SK-N-SH treated with all-trans-retinoic acid at 6 μM for 48 hours (cell line): ENCODE data around the gene FOXP3.

Experiments used
- ATAC-seq: fragments of 200-7000 bp; cut with Tn5 transposase; 3 replicates; pipeline ENCODE4 v1.9.1; 2020; ENCODE audit warnings: mild to moderate bottlenecking, moderate library complexity
- ARNTL ChIP-seq: fragments of 450-650 bp; formaldehyde crosslinking; IDR thresholded peaks from 2 replicates; pipeline ENCODE4 v1.5.0; 2020; ENCODE audit warnings: low read depth, mild to moderate bottlenecking, moderate library complexity, borderline replicate concordance
- BACH2 ChIP-seq: fragments of 250-450 bp; sonication (Bioruptor Pico); IDR thresholded peaks from 2 replicates; pipeline ENCODE4 v1.9.0; 2021; ENCODE audit warnings: mild to moderate bottlenecking, borderline replicate concordance
- CSDC2 ChIP-seq: fragments of 250-450 bp; sonication (Bioruptor Pico); IDR thresholded peaks from 2 replicates; pipeline ENCODE4 v1.5.0; 2020; ENCODE audit warnings: mild to moderate bottlenecking, moderate library complexity
- ESRRG ChIP-seq: fragments of 250-450 bp; sonication (Bioruptor Pico); IDR thresholded peaks from 2 replicates; pipeline ENCODE4 v1.6.1; 2021; ENCODE audit warnings: mild to moderate bottlenecking
- GLIS3 ChIP-seq: fragments of 250-450 bp; sonication (Bioruptor Pico); IDR thresholded peaks from 2 replicates; pipeline ENCODE4 v1.5.0; 2020; ENCODE audit warnings: mild to moderate bottlenecking, moderate library complexity
- ISL1 ChIP-seq: fragments of 250-450 bp; sonication (Bioruptor Pico); IDR thresholded peaks from 2 replicates; pipeline ENCODE4 v2.1.2; 2022; ENCODE audit warnings: mild to moderate bottlenecking, moderate library complexity
- OSR1 ChIP-seq: fragments of 250-450 bp; sonication (Bioruptor Pico); IDR thresholded peaks from 2 replicates; pipeline ENCODE4 v1.8.0; 2022; ENCODE audit warnings: moderate library complexity, mild to moderate bottlenecking, inconsistent platforms
- PPARA ChIP-seq: fragments of 250-450 bp; sonication (Bioruptor Pico); IDR thresholded peaks from 2 replicates; pipeline ENCODE4 v1.5.0; 2020; ENCODE audit warnings: mild to moderate bottlenecking, borderline replicate concordance
- RARB ChIP-seq: fragments of 250-450 bp; sonication (Bioruptor Pico); IDR thresholded peaks from 2 replicates; pipeline ENCODE4 v1.8.0; 2021; ENCODE audit warnings: mild to moderate bottlenecking, moderate library complexity
- SNAI2 ChIP-seq: fragments of 250-450 bp; sonication (Bioruptor Pico); IDR thresholded peaks from 2 replicates; pipeline ENCODE4 v1.5.0; 2020; ENCODE audit warnings: mild to moderate bottlenecking, moderate library complexity
- ZC3H10 ChIP-seq: fragments of 250-450 bp; sonication (Bioruptor Pico); IDR thresholded peaks from 2 replicates; pipeline ENCODE4 v1.5.1; 2021; ENCODE audit warnings: mild to moderate bottlenecking, moderate library complexity
- ZFP3 ChIP-seq: fragments of 250-450 bp; sonication (Bioruptor Pico); IDR thresholded peaks from 2 replicates; pipeline ENCODE4 v1.5.0; 2020; ENCODE audit warnings: mild to moderate bottlenecking, moderate library complexity
- ZFP30 ChIP-seq: fragments of 450-650 bp; formaldehyde crosslinking; IDR thresholded peaks from 2 replicates; pipeline ENCODE4 v1.5.0; 2022; ENCODE audit warnings: mild to moderate bottlenecking, moderate library complexity
- ZNF565 ChIP-seq: fragments of 450-650 bp; formaldehyde crosslinking; conservative IDR thresholded peaks from 2 replicates; pipeline ENCODE4 v1.5.0; 2020; ENCODE audit warnings: low read depth, mild to moderate bottlenecking, moderate library complexity
- ZNF70 ChIP-seq: fragments of 450-650 bp; formaldehyde crosslinking; IDR thresholded peaks from 2 replicates; pipeline ENCODE4 v1.5.0; 2020; ENCODE audit warnings: mild to moderate bottlenecking, moderate library complexity
- ZNF8 ChIP-seq: fragments of 450-650 bp; formaldehyde crosslinking; IDR thresholded peaks from 2 replicates; pipeline ENCODE4 v1.5.0; 2020; ENCODE audit warnings: mild to moderate bottlenecking, moderate library complexity
- TF ChIP-seq, protein P1 (sequence below): fragments of 250-450 bp; sonication (Bioruptor Pico); IDR thresholded peaks from 2 replicates; pipeline ENCODE4 v1.5.1; 2020; ENCODE audit warnings: low read depth, mild to moderate bottlenecking, moderate library complexity
- TF ChIP-seq, protein P2 (sequence below): fragments of 250-450 bp; sonication (Bioruptor Pico); IDR thresholded peaks from 2 replicates; pipeline ENCODE4 v1.5.1; 2021; ENCODE audit warnings: mild to moderate bottlenecking, moderate library complexity
- TF ChIP-seq, protein P3 (sequence below): fragments of 250-450 bp; sonication (Bioruptor Pico); IDR thresholded peaks from 2 replicates; pipeline ENCODE4 v1.8.0; 2020; ENCODE audit warnings: mild to moderate bottlenecking, moderate library complexity, borderline replicate concordance
- TF ChIP-seq, protein P4 (sequence below): fragments of 250-450 bp; sonication (Bioruptor Pico); IDR thresholded peaks from 2 replicates; pipeline ENCODE4 v1.8.0; 2021; ENCODE audit warnings: low read depth, mild to moderate bottlenecking, moderate library complexity, borderline replicate concordance
- TF ChIP-seq, protein P5 (sequence below): fragments of 250-450 bp; sonication (Bioruptor Pico); IDR thresholded peaks from 2 replicates; pipeline ENCODE4 v1.5.0; 2020; ENCODE audit warnings: mild to moderate bottlenecking, moderate library complexity

FOXP3 gene

DNA sequence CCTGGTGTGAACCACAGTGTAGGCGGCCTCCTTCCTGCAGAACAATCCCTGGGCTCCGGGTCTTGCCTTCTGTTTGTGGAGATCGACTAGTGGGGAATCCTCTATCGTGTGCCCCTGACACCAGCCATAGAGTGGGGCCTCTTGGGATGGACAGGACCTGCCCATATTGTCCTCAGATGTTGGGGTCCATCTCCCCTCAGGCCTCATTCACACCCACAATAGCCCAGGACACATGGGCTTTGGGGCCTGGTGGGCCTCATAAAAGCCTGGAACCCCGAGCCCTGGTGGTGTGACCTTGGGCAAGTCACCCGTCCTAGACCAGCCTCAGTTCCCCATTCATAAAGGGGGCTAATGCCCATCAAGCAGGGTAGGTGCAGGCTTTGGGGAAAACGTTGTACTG is 25.7 kb upstream of the FOXP3 start (continued):
- TF ChIP-seq, protein P1, sequence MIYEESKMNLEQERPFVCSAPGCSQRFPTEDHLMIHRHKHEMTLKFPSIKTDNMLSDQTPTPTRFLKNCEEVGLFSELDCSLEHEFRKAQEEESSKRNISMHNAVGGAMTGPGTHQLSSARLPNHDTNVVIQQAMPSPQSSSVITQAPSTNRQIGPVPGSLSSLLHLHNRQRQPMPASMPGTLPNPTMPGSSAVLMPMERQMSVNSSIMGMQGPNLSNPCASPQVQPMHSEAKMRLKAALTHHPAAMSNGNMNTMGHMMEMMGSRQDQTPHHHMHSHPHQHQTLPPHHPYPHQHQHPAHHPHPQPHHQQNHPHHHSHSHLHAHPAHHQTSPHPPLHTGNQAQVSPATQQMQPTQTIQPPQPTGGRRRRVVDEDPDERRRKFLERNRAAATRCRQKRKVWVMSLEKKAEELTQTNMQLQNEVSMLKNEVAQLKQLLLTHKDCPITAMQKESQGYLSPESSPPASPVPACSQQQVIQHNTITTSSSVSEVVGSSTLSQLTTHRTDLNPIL (CRISPR knock-in tag): no peak
- TF ChIP-seq ZC3H10 (CRISPR knock-in tag) (no peak), SNAI2 (no peak), PPARA (CRISPR knock-in tag) (no peak), ZNF565 (CRISPR knock-in tag) (no peak)

DNA sequence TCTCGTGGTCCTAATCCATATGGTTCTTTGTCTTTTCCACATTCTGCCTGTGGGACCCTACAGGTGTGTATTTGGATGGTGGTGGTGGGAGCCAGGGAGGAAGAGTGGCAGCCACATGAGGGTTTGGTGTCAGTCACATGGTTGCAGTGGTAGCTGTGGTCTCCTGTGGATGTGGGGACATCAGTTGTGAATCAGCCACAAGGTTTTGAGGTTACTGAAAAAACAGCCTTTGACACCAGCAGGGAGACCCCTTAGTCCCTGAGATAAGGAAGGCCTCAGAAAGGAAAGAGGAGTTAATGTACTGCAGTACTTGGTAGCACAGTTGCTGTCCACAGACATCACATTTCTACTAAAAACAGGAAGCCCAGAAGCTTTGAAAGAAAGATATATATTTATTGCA is 23.2 kb upstream of the FOXP3 start:
- no peak for ATAC-seq
- TF ChIP-seq ZNF565 (CRISPR knock-in tag): no peak
- TF ChIP-seq ZFP30 (CRISPR knock-in tag): no peak
- TF ChIP-seq ISL1 (CRISPR knock-in tag): no peak
- TF ChIP-seq, protein P2, sequence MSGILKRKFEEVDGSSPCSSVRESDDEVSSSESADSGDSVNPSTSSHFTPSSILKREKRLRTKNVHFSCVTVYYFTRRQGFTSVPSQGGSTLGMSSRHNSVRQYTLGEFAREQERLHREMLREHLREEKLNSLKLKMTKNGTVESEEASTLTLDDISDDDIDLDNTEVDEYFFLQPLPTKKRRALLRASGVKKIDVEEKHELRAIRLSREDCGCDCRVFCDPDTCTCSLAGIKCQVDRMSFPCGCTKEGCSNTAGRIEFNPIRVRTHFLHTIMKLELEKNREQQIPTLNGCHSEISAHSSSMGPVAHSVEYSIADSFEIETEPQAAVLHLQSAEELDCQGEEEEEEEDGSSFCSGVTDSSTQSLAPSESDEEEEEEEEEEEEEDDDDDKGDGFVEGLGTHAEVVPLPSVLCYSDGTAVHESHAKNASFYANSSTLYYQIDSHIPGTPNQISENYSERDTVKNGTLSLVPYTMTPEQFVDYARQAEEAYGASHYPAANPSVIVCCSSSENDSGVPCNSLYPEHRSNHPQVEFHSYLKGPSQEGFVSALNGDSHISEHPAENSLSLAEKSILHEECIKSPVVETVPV (CRISPR knock-in tag): no peak
- TF ChIP-seq CSDC2: no peak
- TF ChIP-seq, protein P1 (CRISPR knock-in tag): no peak
- TF ChIP-seq OSR1 (CRISPR knock-in tag): no peak
- no peak for TF ChIP-seq ZNF8 (CRISPR knock-in tag)
- no peak for TF ChIP-seq BACH2 (CRISPR knock-in tag)
- TF ChIP-seq RARB (CRISPR knock-in tag): no peak
- TF ChIP-seq SNAI2: no peak
- TF ChIP-seq ARNTL (CRISPR knock-in tag): no peak
- TF ChIP-seq PPARA (CRISPR knock-in tag): no peak
- TF ChIP-seq ZC3H10 (CRISPR knock-in tag): no peak
- TF ChIP-seq ZFP3 (CRISPR knock-in tag): no peak
- TF ChIP-seq ZNF70 (CRISPR knock-in tag): no peak

DNA sequence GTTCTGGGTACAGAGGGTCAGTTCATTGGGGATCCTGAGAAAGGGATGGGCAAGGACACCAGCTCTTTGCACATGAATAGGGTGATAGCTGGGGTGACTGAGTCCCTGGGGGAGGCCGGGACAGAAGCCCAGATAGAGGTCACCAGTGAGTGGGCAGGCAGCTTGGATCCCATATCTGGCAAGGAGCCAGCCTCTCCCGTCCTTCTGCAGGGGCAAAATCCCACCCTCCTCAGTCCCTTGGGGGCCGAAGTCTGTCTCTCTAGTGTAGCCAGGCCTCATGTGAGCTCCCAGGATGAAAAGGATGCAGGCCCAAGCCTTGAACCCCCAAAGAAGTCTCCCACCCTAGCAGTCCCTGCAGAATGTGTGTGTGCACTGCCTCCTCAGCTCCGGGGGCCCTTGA is 22.1 kb upstream of the FOXP3 start:
- no peak for TF ChIP-seq ZNF565 (CRISPR knock-in tag)
- no peak for TF ChIP-seq ZC3H10 (CRISPR knock-in tag)
- no peak for TF ChIP-seq ISL1 (CRISPR knock-in tag)
- TF ChIP-seq, protein P3, sequence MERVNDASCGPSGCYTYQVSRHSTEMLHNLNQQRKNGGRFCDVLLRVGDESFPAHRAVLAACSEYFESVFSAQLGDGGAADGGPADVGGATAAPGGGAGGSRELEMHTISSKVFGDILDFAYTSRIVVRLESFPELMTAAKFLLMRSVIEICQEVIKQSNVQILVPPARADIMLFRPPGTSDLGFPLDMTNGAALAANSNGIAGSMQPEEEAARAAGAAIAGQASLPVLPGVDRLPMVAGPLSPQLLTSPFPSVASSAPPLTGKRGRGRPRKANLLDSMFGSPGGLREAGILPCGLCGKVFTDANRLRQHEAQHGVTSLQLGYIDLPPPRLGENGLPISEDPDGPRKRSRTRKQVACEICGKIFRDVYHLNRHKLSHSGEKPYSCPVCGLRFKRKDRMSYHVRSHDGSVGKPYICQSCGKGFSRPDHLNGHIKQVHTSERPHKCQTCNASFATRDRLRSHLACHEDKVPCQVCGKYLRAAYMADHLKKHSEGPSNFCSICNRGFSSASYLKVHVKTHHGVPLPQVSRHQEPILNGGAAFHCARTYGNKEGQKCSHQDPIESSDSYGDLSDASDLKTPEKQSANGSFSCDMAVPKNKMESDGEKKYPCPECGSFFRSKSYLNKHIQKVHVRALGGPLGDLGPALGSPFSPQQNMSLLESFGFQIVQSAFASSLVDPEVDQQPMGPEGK: no peak
- TF ChIP-seq ARNTL (CRISPR knock-in tag): no peak
- ATAC-seq: no peak

DNA sequence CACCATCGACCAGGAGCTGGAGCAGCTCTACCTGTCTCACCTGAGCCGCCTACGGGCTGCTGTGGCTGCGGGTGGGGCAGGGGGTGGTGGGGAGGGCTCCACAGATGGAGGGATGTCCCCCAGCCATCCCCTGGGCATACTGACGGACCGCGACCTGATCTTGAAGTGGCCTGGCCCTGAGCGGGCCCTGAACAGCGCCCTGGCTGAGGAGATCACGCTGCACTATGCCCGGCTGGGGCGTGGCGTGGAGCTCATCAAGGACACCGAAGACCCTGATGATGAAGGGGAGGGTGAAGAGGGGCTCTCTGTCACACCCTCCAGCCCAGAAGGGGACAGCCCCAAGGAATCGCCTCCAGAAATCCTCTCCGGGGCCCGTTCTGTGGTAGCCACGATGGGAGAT is 21.6 kb upstream of the FOXP3 start:
- ATAC-seq: no peak
- no peak for TF ChIP-seq ESRRG (CRISPR knock-in tag)
- TF ChIP-seq ARNTL (CRISPR knock-in tag): no peak
- TF ChIP-seq, protein P1 (CRISPR knock-in tag): no peak
- TF ChIP-seq ZC3H10 (CRISPR knock-in tag): no peak
- no peak for TF ChIP-seq BACH2 (CRISPR knock-in tag)
- no peak for TF ChIP-seq SNAI2
- no peak for TF ChIP-seq ZFP3 (CRISPR knock-in tag)
- TF ChIP-seq ZFP30 (CRISPR knock-in tag): no peak
- no peak for TF ChIP-seq PPARA (CRISPR knock-in tag)
- TF ChIP-seq, protein P2 (CRISPR knock-in tag): no peak
- TF ChIP-seq, protein P4, sequence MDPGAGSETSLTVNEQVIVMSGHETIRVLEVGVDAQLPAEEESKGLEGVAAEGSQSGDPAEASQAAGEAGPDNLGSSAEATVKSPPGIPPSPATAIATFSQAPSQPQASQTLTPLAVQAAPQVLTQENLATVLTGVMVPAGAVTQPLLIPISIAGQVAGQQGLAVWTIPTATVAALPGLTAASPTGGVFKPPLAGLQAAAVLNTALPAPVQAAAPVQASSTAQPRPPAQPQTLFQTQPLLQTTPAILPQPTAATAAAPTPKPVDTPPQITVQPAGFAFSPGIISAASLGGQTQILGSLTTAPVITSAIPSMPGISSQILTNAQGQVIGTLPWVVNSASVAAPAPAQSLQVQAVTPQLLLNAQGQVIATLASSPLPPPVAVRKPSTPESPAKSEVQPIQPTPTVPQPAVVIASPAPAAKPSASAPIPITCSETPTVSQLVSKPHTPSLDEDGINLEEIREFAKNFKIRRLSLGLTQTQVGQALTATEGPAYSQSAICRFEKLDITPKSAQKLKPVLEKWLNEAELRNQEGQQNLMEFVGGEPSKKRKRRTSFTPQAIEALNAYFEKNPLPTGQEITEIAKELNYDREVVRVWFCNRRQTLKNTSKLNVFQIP (CRISPR knock-in tag): no peak
- no peak for TF ChIP-seq ZNF70 (CRISPR knock-in tag)
- TF ChIP-seq, protein P5, sequence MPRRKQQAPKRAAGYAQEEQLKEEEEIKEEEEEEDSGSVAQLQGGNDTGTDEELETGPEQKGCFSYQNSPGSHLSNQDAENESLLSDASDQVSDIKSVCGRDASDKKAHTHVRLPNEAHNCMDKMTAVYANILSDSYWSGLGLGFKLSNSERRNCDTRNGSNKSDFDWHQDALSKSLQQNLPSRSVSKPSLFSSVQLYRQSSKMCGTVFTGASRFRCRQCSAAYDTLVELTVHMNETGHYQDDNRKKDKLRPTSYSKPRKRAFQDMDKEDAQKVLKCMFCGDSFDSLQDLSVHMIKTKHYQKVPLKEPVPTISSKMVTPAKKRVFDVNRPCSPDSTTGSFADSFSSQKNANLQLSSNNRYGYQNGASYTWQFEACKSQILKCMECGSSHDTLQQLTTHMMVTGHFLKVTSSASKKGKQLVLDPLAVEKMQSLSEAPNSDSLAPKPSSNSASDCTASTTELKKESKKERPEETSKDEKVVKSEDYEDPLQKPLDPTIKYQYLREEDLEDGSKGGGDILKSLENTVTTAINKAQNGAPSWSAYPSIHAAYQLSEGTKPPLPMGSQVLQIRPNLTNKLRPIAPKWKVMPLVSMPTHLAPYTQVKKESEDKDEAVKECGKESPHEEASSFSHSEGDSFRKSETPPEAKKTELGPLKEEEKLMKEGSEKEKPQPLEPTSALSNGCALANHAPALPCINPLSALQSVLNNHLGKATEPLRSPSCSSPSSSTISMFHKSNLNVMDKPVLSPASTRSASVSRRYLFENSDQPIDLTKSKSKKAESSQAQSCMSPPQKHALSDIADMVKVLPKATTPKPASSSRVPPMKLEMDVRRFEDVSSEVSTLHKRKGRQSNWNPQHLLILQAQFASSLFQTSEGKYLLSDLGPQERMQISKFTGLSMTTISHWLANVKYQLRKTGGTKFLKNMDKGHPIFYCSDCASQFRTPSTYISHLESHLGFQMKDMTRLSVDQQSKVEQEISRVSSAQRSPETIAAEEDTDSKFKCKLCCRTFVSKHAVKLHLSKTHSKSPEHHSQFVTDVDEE: no peak
- no peak for TF ChIP-seq GLIS3 (CRISPR knock-in tag)
- TF ChIP-seq CSDC2: no peak
